GM12892 (cell line): Measurements from ENCODE around the gene CPLX1.

ENCODE experiments used
- POLR2A ChIP-seq: IDR thresholded peaks from 2 replicates; pipeline ENCODE4 v1.6.1; 2011; ENCODE audit warnings: low read depth, low read length, control low read depth
- POLR2AphosphoS5 ChIP-seq: IDR thresholded peaks from 2 replicates; pipeline ENCODE4 v1.6.1; 2011; ENCODE audit warnings: low read depth, low read length, control low read depth

DNA sequence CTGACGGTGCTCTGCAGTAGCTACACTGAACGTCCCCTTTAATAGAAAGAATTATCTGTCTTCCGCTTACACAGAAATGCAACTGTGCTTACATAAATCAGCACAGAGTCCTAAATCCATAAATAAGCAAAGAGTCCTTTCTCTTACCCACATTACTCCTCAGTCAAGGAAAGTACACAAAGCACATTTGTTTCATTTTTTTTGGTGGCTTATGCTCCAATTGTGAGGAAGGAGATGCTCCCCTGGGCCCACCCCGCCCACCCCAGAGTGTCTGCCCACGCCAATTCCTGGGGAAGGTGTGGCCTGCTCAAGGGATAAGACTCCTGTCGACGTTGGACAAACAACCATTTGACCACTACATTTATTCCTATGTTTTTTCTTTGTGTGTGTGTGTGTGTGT, 53.8 kb downstream of the CPLX1 start:
- TF ChIP-seq POLR2A (no peak), POLR2AphosphoS5 (no peak)
